Testis (tissue), 2 donors: ENCODE data around the gene TOM1L2.

Experiments
- CTCF ChIP-seq, 3 experiments: fragments of 450-650 bp in 2 of 3; fragments of 200-600 bp in 1 of 3; sonication (generic) in 1 of 3; IDR thresholded peaks; one replicate each; pipeline ENCODE4 v1.5.1; 2016 to 2019; ENCODE audit warnings: antibody characterized with exemption in 3 of 3, mild to moderate bottlenecking in 2 of 3, moderate library complexity in 1 of 3
- POLR2A ChIP-seq: fragments of 450-650 bp; IDR thresholded peaks from one replicate; pipeline ENCODE4 v1.6.1; 2017; ENCODE audit warnings: antibody characterized with exemption, mild to moderate bottlenecking, moderate library complexity

- TF ChIP-seq CTCF (IDR thresholded peaks at IDR 0.05) = no peak
- no peak for TF ChIP-seq POLR2A
These were observed 71.3 kb downstream of the TOM1L2 start for GRCh38 chr17:17900615-17901520.
